HepG2 (cell line): ENCODE results near the gene PBX4. TPM values are rescaled to one million over a fixed set of nuclear protein-coding genes. Genes with fewer than 3 reads are reported as not detected.

Experiments used
- JUND ChIP-seq: sonication (generic); formaldehyde crosslinking; IDR thresholded peaks from 2 replicates; pipeline ENCODE4 v1.8.0; 2022; ENCODE audit warnings: mild to moderate bottlenecking, missing genetic modification reagents
- SP140L ChIP-seq: sonication (generic); formaldehyde crosslinking; IDR thresholded peaks from 2 replicates; pipeline ENCODE4 v1.4.0; 2020; ENCODE audit warnings: missing genetic modification reagents, borderline replicate concordance
- SP5 ChIP-seq: IDR thresholded peaks from 2 replicates; pipeline ENCODE4 v1.6.1; 2016; ENCODE audit warnings: low read depth, borderline replicate concordance
- TARDBP ChIP-seq: sonication (generic); formaldehyde crosslinking; IDR thresholded peaks from 2 replicates; pipeline ENCODE4 v1.8.0; 2022; ENCODE audit warnings: mild to moderate bottlenecking, missing genetic modification reagents
- ZBTB3 ChIP-seq: sonication (generic); formaldehyde crosslinking; IDR thresholded peaks from 2 replicates; pipeline ENCODE4 v1.4.0; 2020; ENCODE audit warnings: low read depth, mild to moderate bottlenecking, moderate library complexity, missing genetic modification reagents, borderline replicate concordance
- ZKSCAN5 ChIP-seq: sonication (generic); formaldehyde crosslinking; IDR thresholded peaks from 2 replicates; pipeline ENCODE4 v1.5.1; 2020; ENCODE audit warnings: mild to moderate bottlenecking, missing genetic modification reagents
- ZNF263 ChIP-seq: sonication (generic); formaldehyde crosslinking; IDR thresholded peaks from 2 replicates; pipeline ENCODE4 v1.4.0; 2020; ENCODE audit warnings: missing genetic modification reagents
- ZNF354B ChIP-seq: sonication (generic); formaldehyde crosslinking; IDR thresholded peaks from 2 replicates; pipeline ENCODE4 v1.8.0; 2022; ENCODE audit warnings: mild to moderate bottlenecking, missing genetic modification reagents
- ZNF781 ChIP-seq: sonication (generic); formaldehyde crosslinking; IDR thresholded peaks from 2 replicates; pipeline ENCODE4 v1.5.1; 2020; ENCODE audit warnings: borderline replicate concordance, mild to moderate bottlenecking, missing genetic modification reagents; ENCODE audit errors: not compliant biosample characterization
- polyA plus RNA-seq, 8 experiments: library from polyadenylated mRNA; depleted of rRNA in 3 of 8; stranded (reverse) in 7 of 8; unstranded in 1 of 8; fragments of >200 nt; fragmentation: Illumina TruSeq in 4 of 8; extraction: Trizol in 4 of 8; gene quantifications; 2 replicates each; pipeline versions ENCODE4 v1.2.1 to v1.2.3, GENCODE V29; 2011 to 2016; ENCODE audit warnings: low read depth in 4 of 8, missing spikeins in 1 of 8, mixed read lengths in 1 of 8; ENCODE audit not compliant: insufficient read depth in 1 of 8
- total RNA-seq, 5 experiments: library from RNA; depleted of rRNA; stranded (reverse); fragments of >200 nt; fragmentation: Illumina TruSeq; extraction: Trizol; gene quantifications; 2 replicates each; pipeline ENCODE4 v1.2.3, GENCODE V29; 2016; ENCODE audit warnings: low read depth in 1 of 5
- TF ChIP-seq, protein P1 (sequence below): sonication (generic); formaldehyde crosslinking; conservative IDR thresholded peaks from 2 replicates; pipeline ENCODE4 v1.4.0; 2020; ENCODE audit warnings: missing genetic modification reagents

PBX4 gene
- total and polyA plus RNA-seq, 2 of the 13 experiments (the other 11 are each of a cell fraction or from before 2014, with no cell fraction given) = not detected

DNA sequence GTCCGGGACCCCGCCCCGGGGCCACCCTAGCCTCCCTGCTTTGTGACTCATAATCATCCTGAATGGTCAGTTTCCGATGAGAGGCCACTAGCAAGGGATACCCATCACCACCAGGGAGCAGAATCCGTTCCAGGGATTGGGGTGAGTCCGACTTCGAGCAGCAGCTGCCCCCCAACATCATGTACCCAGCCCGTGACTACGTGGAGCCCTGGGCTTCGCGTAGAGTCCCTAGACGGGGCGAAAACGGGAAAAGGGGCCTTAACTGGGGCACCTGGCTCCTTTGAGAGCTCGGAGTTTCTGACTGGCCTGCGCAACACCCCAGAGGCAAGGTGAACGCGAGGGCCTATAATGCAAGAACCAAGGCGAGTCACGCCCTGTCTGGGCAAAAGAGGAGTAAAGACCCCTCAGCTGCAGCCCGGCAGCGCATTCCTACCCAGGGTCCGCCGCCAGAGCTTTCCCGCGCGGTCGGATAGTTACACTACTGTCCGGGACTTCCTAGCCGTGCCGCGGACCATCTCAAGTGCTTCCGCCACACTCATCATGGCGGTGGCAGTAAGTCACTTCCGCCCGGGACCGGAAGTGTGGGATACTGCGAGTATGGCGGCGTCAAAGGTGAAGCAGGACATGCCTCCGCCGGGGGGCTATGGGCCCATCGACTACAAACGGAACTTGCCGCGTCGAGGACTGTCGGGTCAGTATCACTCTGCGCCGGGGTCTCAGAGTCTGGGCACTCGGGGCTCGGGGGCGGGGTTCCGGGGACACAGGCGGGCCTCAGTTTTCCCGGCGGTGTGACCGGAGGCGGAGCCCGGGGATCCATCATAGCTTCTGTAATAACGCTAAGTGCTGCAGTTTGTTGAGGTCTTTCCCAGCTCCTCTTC, 102.6 kb downstream of the PBX4 start, which contains the start of gene NDUFA13 (continued):
- TF ChIP-seq, protein P1, sequence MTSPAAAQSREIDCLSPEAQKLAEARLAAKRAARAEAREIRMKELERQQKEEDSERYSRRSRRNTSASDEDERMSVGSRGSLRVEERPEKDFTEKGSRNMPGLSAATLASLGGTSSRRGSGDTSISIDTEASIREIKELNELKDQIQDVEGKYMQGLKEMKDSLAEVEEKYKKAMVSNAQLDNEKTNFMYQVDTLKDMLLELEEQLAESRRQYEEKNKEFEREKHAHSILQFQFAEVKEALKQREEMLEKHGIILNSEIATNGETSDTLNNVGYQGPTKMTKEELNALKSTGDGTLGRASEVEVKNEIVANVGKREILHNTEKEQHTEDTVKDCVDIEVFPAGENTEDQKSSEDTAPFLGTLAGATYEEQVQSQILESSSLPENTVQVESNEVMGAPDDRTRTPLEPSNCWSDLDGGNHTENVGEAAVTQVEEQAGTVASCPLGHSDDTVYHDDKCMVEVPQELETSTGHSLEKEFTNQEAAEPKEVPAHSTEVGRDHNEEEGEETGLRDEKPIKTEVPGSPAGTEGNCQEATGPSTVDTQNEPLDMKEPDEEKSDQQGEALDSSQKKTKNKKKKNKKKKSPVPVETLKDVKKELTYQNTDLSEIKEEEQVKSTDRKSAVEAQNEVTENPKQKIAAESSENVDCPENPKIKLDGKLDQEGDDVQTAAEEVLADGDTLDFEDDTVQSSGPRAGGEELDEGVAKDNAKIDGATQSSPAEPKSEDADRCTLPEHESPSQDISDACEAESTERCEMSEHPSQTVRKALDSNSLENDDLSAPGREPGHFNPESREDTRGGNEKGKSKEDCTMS (CRISPR knock-in tag) = no peak
- peak; percentile 45; the same call in 1 of the 2 replicates for TF ChIP-seq ZNF263
- TF ChIP-seq TARDBP (CRISPR knock-in tag) = peak; percentile 82
- TF ChIP-seq SP5 (CRISPR knock-in tag) = no peak; the same call in 1 of the 2 replicates
- no peak for TF ChIP-seq SP140L (CRISPR knock-in tag)
- peak; percentile 18 for TF ChIP-seq ZNF781 (CRISPR knock-in tag)
- TF ChIP-seq ZKSCAN5 (CRISPR knock-in tag) = no peak
- no peak for TF ChIP-seq JUND (CRISPR knock-in tag)
- TF ChIP-seq ZBTB3 (CRISPR knock-in tag) = no peak
- no peak for TF ChIP-seq ZNF354B
